SK-N-SH (cell line): ENCODE data around the gene TEAD3.

Source experiments
- CTCF ChIP-seq: fragments of 200-600 bp; sonication (generic); IDR thresholded peaks from 2 replicates; pipeline ENCODE4 v1.6.1; 2017; ENCODE audit warnings: antibody characterized with exemption, mild to moderate bottlenecking, moderate library complexity
- EP300 ChIP-seq, 2 experiments: IDR thresholded peaks; 2 replicates each; pipeline versions ENCODE4 v1.4.0 to v1.6.1; 2012; ENCODE audit warnings: borderline replicate concordance in 1 of 2, low read depth in 1 of 2, low read length in 1 of 2
- MAX ChIP-seq: IDR thresholded peaks from 2 replicates; pipeline ENCODE4 v1.4.0; 2012; ENCODE audit warnings: low read depth
- MXI1 ChIP-seq: IDR thresholded peaks from 2 replicates; pipeline ENCODE4 v1.6.1; 2012; ENCODE audit warnings: mild to moderate bottlenecking, low read depth, low read length, improper control_type of control experiment
- PBX3 ChIP-seq: IDR thresholded peaks from 2 replicates; pipeline ENCODE4; 2012
- TAF1 ChIP-seq: IDR thresholded peaks from 2 replicates; pipeline ENCODE4 v1.6.1; 2012; ENCODE audit warnings: low read depth, mild to moderate bottlenecking, low read length, moderate library complexity, borderline replicate concordance
- USF1 ChIP-seq: IDR thresholded peaks from 2 replicates; pipeline ENCODE4 v1.4.0; 2012; ENCODE audit warnings: low read depth, borderline replicate concordance

- TF ChIP-seq USF1, result no peak
- no peak for TF ChIP-seq MAX
- TF ChIP-seq EP300 (IDR thresholded peaks at IDR 0.05; ENCODE audit: borderline replicate concordance in 1 of 2, low read depth in 1 of 2, low read length in 1 of 2), result no peak
- no peak for TF ChIP-seq CTCF
- no peak for TF ChIP-seq MXI1
- TF ChIP-seq PBX3, result no peak
- TF ChIP-seq TAF1, result no peak
Observed at GRCh38 chr6:35473850-35474130, 23.1 kb downstream of the TEAD3 start.
